A673 (cell line): Measurements from ENCODE around the gene TFF2. TPM values are rescaled to one million over a fixed set of nuclear protein-coding genes. Genes with fewer than 3 reads are reported as not detected.

Experiments used
- BruUV-seq: library from RNA; stranded (reverse); fragments of 400-500 nt; replicated peaks from 2 replicates; lab custom pipeline; 2021; lab: Mats Ljungman, UMichigan
- CTCF ChIA-PET: fragments of 300-600 bp; sonication (Branson Sonifier 250); formaldehyde crosslinking; loops from one replicate; lab custom pipeline; 2022; ENCODE audit warnings: antibody characterized with exemption; lab: Charles Lee
- POLR2A ChIA-PET: fragments of 300-600 bp; sonication (Branson Sonifier 250); formaldehyde crosslinking; loops from one replicate; lab custom pipeline; 2022; ENCODE audit warnings: antibody characterized with exemption; ENCODE audit not compliant: low non-redundant PET; lab: Charles Lee
- DNase-seq: peaks from one replicate; pipeline ENCODE4 v3.0.0-alpha.2; 2015; ENCODE audit warnings: low spot score
- H3K27ac ChIP-seq: fragments of 200-600 bp; sonication (generic); 2 replicates; pipeline ENCODE4 v1.5.1; 2016; ENCODE audit warnings: mixed run types, low read depth, mild to moderate bottlenecking, mixed read lengths, antibody characterized with exemption, low read length; ENCODE audit not compliant: poor library complexity, severe bottlenecking
- H3K27me3 ChIP-seq: fragments of 200-600 bp; sonication (generic); replicated peaks from 2 replicates; pipeline ENCODE4 v1.6.1; 2017; ENCODE audit warnings: mixed run types, low read depth, mild to moderate bottlenecking, mixed read lengths, antibody characterized with exemption, low read length; ENCODE audit not compliant: insufficient read depth, poor library complexity
- H3K36me3 ChIP-seq: fragments of 200-600 bp; sonication (generic); 2 replicates; pipeline ENCODE4 v1.6.1; 2016; ENCODE audit warnings: mixed run types, mild to moderate bottlenecking, mixed read lengths, antibody characterized with exemption, low read length; ENCODE audit not compliant: insufficient read depth, poor library complexity, severe bottlenecking
- H3K4me1 ChIP-seq: fragments of 200-600 bp; sonication (generic); 2 replicates; pipeline ENCODE4 v1.6.1; 2017; ENCODE audit warnings: mixed run types, mild to moderate bottlenecking, mixed read lengths, antibody characterized with exemption, low read length; ENCODE audit not compliant: insufficient read depth, poor library complexity, severe bottlenecking
- H3K4me3 ChIP-seq: fragments of 200-600 bp; sonication (generic); 2 replicates; pipeline ENCODE4 v1.5.1; 2016; ENCODE audit warnings: low read depth, mixed run types, mild to moderate bottlenecking, mixed read lengths, low read length; ENCODE audit not compliant: poor library complexity, severe bottlenecking
- H3K9me3 ChIP-seq: fragments of 200-600 bp; sonication (generic); 2 replicates; pipeline ENCODE4 v1.6.1; 2016; ENCODE audit warnings: mixed run types, low read depth, mild to moderate bottlenecking, mixed read lengths, antibody characterized with exemption, low read length; ENCODE audit not compliant: poor library complexity, severe bottlenecking
- CTCF ChIP-seq: fragments of 300-800, 200-600 bp; sonication (generic); conservative IDR thresholded peaks from 2 replicates; pipeline ENCODE4 v1.5.1; 2017; ENCODE audit warnings: low read depth, mild to moderate bottlenecking, antibody characterized with exemption, low read length, moderate library complexity, mixed read lengths
- EZH2 ChIP-seq: fragments of 200-600 bp; sonication (generic); IDR thresholded peaks from 2 replicates; pipeline ENCODE4 v1.6.1; 2017; ENCODE audit warnings: borderline replicate concordance, low read depth, mild to moderate bottlenecking, mixed read lengths, antibody characterized with exemption, low read length; ENCODE audit not compliant: poor library complexity, severe bottlenecking
- intact Hi-C: fragments of 100-400 bp; cut with micrococcal nuclease; formaldehyde crosslinking; loops from one replicate; pipeline ENCODE4 v1.10.0; 2022; ENCODE audit not compliant: unreplicated experiment
- total RNA-seq: library from RNA; stranded (reverse); gene quantifications from 2 replicates; pipeline ENCODE4 v1.2.3, GENCODE V29; 2021

TFF2 gene
- total RNA-seq, 1 experiment from 2014 or later: not detected

- ChIA-PET POLR2A (no interaction called here), CTCF (no interaction called here)
- Histone ChIP-seq H3K27ac (no peak overlapping the region), H3K4me3 (no peak overlapping the region), H3K9me3 (no peaks in the 10 kb centered on the region), H3K4me1 (no peaks in the 10 kb centered on the region), H3K27me3 (no peaks in the 10 kb centered on the region), H3K36me3 (no peaks in the 10 kb centered on the region)
- no peak for DNase-seq
- intact Hi-C loops: no loop called here
- TF ChIP-seq EZH2 (no peak), CTCF (no peak)
- no TSS peak for BruUV-seq
These were observed 25.7 kb upstream of the TFF2 start for GRCh38 chr21:42376338-42376982.

- Histone ChIP-seq H3K9me3 (no peaks in the 10 kb centered on the region), H3K4me1 (no peaks in the 10 kb centered on the region), H3K4me3 (no peak overlapping the region), H3K36me3 (no peaks in the 10 kb centered on the region), H3K27ac (no peak overlapping the region), H3K27me3 (no peaks in the 10 kb centered on the region)
- ChIA-PET CTCF (no interaction called here), POLR2A (no interaction called here)
- TF ChIP-seq EZH2 (no peak), CTCF (no peak)
- DNase-seq: no peak
- no TSS peak for BruUV-seq
- intact Hi-C loops: no loop called here
These were observed 25.2 kb upstream of the TFF2 start for GRCh38 chr21:42375966-42376337.

GRCh38 chr21:42375506-42375905 lies 24.7 kb upstream of the TFF2 start:
- ChIA-PET POLR2A (no interaction called here), CTCF (interaction anchor here (0.6 kb wide), 1 partner anchor 203 kb away, joined by 3 read pairs; no protein-coding TSS in a partner anchor)
- no peak for TF ChIP-seq CTCF
- no peak for TF ChIP-seq EZH2
- Histone ChIP-seq H3K27me3 (no peaks in the 10 kb centered on the region), H3K36me3 (no peaks in the 10 kb centered on the region), H3K27ac (no peak overlapping the region), H3K4me3 (no peak overlapping the region), H3K9me3 (no peaks in the 10 kb centered on the region), H3K4me1 (no peaks in the 10 kb centered on the region)
- BruUV-seq: no TSS peak
- intact Hi-C loops: no loop called here
- DNase-seq: no peak
